Jurkat, Clone E6-1 (cell line): Measurements from ENCODE around the gene PLCH1.

Experiments
- DNase-seq: peaks from one replicate; pipeline ENCODE4 v3.0.0-alpha.2; 2011; ENCODE audit warnings: low read depth, low spot score
- H3K4me3 ChIP-seq: 2 replicates; pipeline ENCODE4 v1.5.1; 2011; ENCODE audit warnings: mild to moderate bottlenecking, low read length, control low read depth, moderate library complexity

PLCH1 gene

DNA sequence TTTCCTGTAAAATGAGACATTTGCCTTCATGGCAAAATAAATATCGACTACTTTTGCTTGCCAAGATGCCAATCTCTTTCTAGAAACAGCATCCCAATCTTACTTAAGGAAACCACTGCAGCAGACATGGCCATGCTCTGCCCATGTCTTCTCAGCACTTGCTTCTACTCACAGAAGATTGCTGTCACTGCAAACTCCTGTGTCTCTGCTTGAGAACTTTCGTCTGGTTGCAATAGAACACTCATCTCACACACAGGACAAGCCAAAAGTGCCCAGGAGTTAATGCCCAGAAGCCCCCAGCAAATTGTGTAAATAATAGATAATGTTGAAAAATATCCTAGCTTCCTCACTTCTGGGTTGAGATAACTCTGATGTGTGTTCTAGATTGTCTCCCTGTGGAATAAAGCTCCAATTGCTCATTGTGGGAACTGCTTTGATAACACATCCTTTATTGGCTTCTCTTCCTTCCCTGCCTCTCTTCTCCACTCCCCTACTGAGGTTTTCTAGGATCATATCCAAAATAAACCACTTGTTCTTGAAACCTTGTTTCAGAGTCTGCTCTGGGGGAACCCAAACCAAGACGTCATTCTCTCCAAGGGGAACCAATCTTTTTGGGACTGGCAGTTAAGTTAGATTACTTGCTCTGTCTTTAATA, 295.1 kb downstream of the PLCH1 start:
- DNase-seq, result no peak
- no peak overlapping the region for H3K4me3 ChIP-seq

DNA sequence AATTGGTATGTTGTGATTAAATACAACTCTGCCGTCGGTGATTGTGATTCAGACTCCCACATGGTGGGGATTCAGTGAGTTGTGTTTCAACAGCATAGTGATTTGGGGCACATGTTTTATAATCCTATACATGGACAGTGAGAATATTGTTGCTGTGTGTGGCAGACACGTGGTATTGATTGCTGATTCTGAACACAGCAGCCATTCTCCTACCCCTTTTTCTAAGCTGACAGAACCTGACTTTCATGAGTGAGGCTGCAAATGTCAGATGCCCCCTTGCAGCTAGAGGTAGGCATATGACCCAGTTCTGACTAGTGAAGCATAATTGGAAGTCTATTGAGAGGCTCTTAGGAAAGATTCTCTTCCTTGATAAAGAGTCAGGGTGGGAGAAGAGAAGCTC, 296.3 kb downstream of the PLCH1 start:
- H3K4me3 ChIP-seq, result no peak overlapping the region
- no peak for DNase-seq

DNA sequence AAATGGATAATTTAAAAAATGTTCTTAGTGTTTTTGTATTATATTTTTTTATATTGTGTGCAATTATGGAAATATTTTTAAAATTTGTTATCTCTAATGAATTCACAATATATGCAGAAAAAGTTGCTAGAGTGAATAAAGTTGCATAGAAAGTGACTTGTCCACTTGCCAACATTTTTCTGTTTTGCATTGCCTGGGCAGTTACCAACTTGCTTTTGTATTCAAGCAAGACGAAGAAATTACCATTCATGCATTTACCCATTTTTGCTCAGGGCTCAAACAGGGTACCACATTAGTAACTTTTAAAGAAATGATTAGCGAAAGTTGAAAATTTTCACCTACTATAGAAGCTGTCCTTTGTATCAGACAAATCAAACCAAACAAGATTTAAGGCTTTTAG, 298.5 kb downstream of the PLCH1 start:
- no peak for DNase-seq
- no peak overlapping the region for H3K4me3 ChIP-seq

DNA sequence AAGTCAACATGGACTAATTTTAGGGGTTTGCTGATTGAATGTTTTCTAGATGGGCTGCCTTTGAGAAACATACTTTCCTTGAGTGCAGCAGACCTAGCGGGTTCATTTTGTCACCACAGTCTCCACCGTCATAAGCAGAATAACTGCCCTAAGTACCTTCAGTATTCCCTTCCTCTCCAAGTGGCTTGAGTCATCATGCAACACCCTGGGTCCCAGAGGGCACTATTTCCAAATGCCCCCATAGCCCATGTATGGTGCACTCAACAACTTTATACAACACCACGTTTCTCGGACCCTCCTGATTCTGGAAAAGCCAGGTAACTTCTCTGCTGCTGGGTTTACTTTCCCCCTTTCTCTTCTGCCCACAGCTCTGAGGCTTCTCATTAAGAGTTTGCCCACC, 300.1 kb downstream of the PLCH1 start:
- DNase-seq, result no peak
- H3K4me3 ChIP-seq, result no peak overlapping the region

DNA sequence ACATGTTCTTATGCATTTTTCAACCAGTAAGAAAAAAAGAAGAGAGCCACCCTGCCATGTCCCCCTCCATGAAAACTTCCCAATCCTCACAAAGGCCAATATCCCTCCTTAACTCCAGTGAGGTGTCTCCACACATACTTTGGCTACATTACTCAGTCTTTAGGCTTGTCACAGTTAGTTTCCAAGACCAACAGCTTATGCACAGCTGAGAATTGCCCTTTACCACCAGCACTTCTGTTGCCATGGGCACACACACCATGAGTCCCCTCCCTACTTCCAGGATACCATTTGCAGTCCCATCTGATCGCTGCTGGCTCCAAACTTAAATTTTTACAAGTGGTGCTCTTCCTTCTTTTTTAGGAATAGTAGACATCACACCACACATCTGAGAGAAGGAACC, 301.1 kb downstream of the PLCH1 start:
- no peak overlapping the region for H3K4me3 ChIP-seq
- no peak for DNase-seq

DNA sequence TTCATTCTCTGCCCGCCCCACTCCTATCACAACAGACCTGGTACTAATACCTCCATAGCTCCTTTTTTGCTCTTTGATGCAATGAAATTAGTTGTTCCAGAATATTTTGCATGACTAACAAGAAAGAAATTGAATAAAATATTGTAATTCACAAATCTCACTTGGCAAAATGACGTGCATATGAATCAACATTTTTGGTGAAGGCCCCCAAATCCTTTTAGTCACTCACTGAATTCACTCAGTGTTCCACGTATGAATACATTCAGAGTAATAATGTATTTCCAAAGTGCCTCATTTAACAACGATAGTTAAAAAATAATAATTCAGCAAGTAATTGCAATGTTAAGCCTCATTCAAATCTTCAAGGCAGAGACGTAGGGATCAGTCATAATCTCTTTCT, 302.8 kb downstream of the PLCH1 start:
- no peak overlapping the region for H3K4me3 ChIP-seq
- DNase-seq, result no peak

DNA sequence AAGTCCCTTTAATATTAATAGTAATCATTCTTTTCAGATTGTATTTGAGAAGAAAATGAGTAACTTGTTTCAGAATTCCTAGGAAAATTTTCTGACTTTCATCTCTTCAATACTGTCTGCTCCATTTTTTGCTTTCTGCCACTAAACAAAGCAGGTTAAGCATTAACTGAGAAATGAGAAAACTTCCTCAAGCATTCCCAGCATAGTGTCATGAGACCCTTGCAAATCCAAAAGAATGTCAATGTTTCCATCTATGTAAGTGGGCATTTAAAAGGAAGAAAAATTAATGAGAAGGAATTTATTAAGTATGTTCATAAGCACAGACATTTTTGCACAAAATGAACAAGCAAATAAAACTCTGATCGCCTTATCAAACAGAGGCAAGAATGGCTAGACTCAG, 303.4 kb downstream of the PLCH1 start:
- no peak overlapping the region for H3K4me3 ChIP-seq
- DNase-seq, result no peak

DNA sequence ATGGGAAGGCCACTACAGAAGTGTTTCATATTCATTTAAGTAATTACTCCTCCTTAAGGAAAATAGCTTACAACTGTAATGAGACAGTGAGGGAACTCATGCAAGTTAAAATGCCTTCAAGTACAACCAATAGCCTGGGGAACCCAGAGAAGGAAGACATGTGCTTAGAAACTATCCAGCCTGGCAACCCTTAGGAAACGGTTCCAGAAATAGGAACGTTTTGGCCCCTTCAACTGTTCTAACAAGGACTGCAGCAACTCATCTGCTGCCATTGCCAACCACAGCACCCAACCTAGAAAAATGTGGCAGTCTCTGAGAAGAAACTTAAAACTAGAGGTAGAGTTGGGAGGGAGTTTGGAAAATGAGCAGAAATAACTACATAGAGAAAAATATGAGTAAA, 303.8 kb downstream of the PLCH1 start:
- DNase-seq, result no peak
- no peak overlapping the region for H3K4me3 ChIP-seq

DNA sequence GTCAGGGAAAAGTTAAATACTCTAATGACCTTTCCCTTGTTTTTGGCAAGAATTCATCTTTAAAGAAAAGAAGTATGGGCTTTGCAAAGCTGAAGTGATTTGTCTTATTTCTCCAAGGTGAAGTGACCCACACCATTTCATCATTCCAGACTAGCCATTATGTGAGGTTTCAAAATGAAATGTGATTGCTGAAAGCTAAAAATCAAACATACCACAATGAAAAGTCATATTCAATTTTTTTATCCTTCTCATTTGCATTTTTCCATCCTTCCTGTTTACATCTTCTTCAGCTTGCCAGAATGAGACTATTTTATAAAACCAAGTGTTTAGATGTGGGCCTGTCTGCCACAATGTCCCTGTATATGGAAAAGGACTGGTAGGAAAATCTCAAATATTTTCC, 309.1 kb downstream of the PLCH1 start:
- H3K4me3 ChIP-seq, result no peak overlapping the region
- no peak for DNase-seq

DNA sequence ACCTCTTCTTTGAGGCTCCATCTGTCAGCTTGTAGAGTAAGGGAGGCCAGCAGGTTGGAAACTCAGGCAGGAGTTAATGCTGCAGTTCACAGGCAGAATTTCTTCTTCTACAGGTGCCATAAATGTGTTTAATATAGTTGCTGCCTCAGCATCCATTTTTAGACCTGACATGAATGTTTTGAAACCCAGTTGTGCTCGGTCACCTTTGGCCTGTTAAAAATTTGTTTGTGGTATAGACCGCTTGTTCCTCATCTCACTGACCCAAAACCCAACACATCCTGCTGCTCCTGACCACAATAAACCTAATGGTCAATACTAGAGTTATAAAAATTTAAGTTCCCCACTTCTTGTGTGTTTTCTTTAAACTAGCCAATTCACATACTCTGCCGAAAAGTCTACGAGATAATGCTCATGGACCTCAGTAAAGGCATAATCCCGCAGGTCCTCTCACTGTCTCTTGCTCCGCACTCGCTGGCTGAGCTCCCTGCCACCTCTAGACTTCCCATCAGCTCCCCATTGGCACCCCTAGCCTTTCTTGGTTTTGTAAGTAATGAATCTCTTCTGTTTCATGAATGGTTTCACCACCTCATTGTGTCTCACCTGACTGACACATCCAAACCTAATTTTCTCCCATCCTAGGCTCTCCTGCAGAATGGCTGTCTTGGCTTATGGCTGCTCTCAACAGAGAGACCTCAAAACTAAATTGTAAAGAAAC, 312.9 kb downstream of the PLCH1 start:
- H3K4me3 ChIP-seq, result no peak overlapping the region
- no peak for DNase-seq

DNA sequence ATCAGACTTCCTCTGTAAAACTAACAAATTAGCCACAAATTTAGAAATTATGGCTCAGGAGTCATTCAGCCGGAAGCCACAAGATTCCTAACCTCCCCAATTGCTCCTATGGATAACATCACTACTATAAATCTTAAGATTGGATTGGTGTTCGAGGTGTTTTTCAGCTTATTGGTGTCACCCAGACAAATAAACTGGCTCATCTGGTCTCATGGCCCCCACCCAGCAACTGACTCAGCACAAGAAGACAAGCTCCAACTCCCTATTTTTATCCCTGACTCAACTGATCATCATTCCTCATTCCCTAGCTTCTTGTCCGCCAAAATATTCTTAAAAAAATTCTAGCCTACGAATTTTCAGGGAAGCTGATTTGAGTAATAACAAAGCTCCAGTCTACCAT, 316.3 kb downstream of the PLCH1 start:
- DNase-seq, result no peak

DNA sequence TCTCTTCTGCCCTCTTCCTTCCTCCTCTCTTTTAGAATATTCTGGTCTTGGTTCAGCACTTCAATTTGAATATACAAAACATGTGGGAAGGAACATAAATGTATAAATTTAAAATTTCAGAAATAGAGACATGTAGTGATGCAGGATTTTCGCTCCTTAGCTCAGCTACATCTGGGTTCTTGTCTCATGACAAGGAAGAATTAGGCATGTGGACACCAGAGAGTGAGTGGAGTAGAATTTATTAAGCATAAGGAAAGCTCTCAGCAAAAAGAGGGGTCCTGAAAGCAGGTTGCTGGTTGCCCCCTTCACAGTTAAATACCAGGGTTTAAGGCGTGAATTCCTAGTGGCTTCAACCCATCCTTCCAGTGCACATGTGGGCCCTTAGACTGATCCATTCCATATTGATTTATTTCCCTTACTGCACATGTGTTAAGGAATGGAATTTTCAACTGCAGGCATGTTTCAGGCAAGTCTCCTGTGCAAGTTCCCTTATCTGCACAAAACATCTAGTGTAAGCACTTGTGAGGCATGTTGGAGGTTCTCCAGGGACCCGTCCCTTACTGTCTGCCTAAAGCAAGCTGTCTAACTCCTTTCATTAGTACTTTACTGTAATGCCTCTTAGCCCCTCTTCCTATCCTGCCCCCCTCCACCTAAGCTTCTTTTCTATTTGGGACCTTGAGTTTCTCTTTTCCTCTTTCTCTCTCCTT, 318.2 kb downstream of the PLCH1 start:
- no peak for DNase-seq
- no peak overlapping the region for H3K4me3 ChIP-seq

More for the DNA sequence above, 316.3 kb downstream of the PLCH1 start:
- no peak overlapping the region for H3K4me3 ChIP-seq

DNA sequence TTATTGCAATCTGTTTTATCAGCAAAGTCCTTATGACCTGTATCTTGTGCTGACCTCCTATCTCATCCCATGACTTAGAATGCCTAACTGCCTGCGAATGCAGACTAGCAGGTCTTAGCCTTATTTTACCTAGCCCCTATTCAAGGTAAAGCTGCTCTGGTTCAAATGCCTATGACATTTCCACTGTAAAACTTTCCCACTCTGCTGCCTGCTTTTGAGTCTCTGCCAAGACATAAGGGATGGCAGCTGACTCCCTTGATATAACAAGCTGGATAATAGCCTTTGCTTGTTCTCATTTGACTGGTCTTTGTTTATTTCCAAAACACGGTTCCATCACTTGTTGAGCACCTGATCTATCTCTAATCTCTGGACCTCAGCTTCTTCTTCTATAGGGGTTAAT, 319.5 kb downstream of the PLCH1 start:
- DNase-seq, result no peak
- H3K4me3 ChIP-seq, result no peak overlapping the region

DNA sequence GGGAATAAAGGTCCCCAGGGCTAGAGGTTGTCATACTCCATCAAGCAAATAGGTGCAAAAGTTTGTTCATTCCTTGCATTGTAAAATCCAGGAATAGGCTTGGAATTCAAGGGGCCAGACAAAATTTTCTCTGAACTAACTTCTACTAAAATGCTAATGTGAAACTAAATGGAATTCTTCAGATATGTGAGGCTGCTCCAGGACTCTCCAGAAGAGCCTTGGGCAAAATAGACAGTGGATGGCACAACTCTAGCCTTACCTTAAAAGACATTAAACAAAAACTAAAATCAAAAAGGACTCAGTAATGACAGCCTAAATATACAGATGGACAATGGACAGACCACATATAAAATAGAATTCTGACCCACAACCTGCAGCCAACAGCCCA, 320.6 kb downstream of the PLCH1 start:
- no peak overlapping the region for H3K4me3 ChIP-seq

DNA sequence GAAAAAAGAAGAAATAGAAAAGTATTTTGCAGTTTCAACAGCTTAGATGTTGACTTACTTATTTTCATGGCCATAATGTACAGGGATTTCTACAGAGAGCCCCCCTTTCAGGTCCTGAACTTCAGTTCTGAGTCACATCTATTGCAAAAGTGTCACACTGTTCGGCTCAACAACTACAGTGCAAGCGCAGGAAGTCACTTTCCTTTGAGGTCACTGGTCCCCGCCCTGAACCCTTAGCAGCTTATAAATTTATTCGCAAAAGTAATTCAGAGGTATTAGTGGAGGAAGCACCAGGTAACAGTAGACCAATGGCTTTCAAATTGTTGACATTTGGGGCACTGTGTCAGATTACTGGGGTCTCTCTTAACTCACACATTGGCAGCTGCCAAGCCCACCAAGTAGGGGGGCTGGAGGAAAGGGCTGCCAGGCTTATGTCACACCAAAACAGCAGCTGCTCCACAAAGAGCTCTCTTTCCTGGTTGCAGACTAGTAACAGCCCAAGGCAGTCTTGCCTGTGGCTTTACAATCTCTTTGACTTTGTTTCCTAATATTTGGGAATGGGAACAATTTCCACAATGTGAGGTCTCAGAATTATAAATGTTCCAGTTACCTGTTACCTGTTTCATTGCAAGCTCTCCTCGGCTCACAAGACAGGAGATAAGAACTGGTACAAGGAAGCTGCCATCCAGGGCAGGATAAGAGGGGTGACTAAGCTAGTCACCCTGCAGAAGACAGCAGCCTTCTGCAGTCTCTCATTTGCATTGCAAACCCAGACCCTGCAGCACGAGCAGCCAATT, 321.1 kb downstream of the PLCH1 start:
- DNase-seq, result no peak
- no peak overlapping the region for H3K4me3 ChIP-seq

More for the DNA sequence above, 320.6 kb downstream of the PLCH1 start:
- no peak for DNase-seq

DNA sequence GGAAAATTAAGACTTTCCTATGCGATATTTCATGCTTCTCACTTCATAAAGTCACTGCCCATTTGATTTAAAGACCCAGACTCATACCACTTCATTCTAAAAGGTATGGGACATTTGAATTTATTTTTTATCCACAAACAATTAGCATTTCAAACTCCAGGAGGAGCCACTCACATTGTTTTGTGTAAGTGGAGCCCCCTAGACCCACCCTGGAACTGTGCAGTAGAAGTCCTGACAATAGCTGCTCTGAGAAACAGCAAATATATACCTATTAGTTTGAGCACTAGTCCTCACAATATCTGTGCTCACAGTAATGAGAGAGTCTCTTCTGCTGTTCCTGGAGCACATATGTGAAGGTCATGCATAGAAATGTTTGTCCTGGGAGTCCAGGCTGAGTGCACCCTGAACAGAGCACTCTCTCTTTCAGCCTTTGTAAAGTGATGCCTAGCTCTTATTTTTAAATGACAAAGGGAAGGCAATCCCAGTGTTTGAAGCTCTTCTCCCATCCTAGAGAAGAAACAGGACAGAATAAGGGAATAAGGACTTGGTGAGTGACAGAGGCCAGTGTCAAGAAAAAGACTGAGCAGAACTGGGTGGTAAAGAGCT, 323.9 kb downstream of the PLCH1 start:
- no peak overlapping the region for H3K4me3 ChIP-seq
- peak; percentile 27 for DNase-seq

DNA sequence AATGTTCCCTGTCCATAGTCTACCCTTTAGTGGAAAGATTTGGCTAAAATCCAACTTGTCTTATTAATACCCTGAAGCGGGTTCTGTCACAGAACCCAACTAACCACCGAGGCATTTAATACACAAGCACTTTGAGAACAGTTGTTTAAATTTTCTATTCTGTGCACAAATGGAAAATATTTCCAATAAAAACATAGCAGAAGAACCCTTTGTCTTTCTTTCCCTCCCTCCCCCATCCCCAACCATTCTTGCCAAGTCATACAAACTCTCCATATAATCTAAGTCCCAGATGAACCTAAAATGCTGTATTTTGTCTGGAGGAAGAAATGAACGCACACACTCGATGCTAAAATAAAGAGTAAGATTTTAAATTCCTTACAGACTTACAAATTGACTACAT, 324.5 kb downstream of the PLCH1 start:
- H3K4me3 ChIP-seq, result no peak overlapping the region
- no peak for DNase-seq

DNA sequence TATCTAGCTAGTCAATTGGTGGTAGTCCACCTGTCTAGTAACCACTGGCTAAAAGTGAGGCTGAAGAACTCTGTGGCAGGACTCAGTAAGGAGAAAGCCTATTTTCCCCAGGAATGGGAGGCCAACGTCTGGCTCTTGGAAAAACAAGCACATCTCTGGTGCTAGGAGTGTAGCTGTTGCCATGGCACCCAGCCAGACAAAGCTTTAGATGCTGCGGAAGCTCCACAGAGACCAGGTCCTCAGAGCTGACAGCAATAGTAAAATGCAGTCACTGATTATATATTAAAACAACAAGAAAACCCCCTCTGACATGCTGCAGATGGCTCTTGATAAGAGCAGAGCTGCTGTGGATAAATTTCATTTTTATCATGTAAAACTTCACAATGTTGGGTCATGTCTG, 326.5 kb downstream of the PLCH1 start:
- DNase-seq, result no peak

DNA sequence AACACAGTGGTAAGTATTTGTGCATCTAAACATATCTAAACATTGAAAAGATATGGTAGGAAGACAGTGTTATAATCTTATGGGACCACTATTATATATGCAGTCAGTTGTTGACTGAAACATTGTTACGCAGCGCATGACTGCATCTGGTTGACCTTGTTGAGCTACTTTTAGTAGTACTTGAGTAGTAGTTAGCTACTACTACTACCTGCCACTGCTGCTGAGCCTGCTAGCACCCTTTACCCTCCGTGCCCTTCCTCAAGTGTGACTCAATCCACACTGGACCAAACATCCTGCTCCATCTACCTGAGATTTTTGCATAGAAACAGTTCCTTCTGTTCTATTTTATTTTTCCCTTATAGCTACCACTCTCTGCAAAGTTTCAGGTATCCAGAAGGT, 327.8 kb downstream of the PLCH1 start:
- H3K4me3 ChIP-seq, result no peak overlapping the region
- no peak for DNase-seq

More for the DNA sequence above, 326.5 kb downstream of the PLCH1 start:
- H3K4me3 ChIP-seq, result no peak overlapping the region
